IPS-15b (cell line): Measurements from ENCODE around the gene ABI3BP.

ENCODE experiments used
- H3K27me3 ChIP-seq: one replicate; pipeline ENCODE4 v1.6.1; 2013; ENCODE audit warnings: low read length; ENCODE audit not compliant: control insufficient read depth, insufficient read depth
- H3K36me3 ChIP-seq: one replicate; pipeline ENCODE4 v1.6.1; 2013; ENCODE audit warnings: low read length; ENCODE audit not compliant: control insufficient read depth, insufficient read depth
- H3K4me1 ChIP-seq: one replicate; pipeline ENCODE4 v1.6.1; 2013; ENCODE audit warnings: mild to moderate bottlenecking, low read length; ENCODE audit not compliant: control insufficient read depth, insufficient read depth
- H3K4me3 ChIP-seq: one replicate; pipeline ENCODE4 v1.5.1; 2013; ENCODE audit warnings: low read depth, low read length
- H3K9ac ChIP-seq: one replicate; pipeline ENCODE4 v1.6.1; 2013; ENCODE audit warnings: low read depth, mild to moderate bottlenecking, low read length
- H3K9me3 ChIP-seq: one replicate; pipeline ENCODE4 v1.6.1; 2013; ENCODE audit warnings: mild to moderate bottlenecking, low read length; ENCODE audit not compliant: control insufficient read depth, insufficient read depth

ABI3BP gene

DNA sequence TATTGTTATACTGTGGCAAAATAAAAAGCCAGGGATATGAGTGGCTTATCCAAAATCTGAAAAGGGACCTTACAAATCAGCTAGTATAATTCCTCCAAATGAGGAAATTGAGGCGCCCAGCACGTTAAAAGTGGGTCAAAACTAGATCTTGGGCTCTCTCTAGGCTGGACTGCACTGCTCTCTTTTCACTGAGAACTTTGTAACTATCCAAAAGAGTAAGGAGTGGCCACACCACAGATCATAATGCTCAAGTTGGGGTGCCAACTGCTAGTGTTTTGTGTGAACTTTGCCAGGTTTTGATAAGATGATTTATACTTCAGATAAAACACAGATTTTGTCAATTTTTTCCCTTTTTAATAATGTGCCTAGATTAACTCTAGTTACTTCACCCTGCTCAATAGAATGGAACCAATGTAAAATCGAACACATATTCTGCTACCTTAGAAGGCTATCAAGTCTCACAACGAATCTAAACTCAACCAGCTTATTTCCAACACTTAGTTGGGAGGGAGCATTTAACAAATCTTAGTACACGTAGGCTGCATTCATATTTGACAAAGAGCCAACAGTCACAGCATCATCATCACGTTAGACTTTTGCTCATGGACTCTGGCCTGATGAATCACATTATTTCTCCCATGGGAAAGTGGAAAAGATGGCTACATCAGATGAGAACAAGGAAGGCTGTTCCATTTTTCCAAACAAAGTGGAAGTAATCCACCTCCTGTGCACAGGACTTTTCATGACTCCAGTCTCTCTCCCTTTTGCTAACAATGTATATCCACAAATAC, 64.4 kb downstream of the ABI3BP start:
- Histone ChIP-seq H3K27me3 (no peaks in the 10 kb centered on the region), H3K9me3 (no peaks in the 10 kb centered on the region), H3K4me3 (no peak overlapping the region), H3K9ac (no peak overlapping the region), H3K4me1 (no peaks in the 10 kb centered on the region), H3K36me3 (no peaks in the 10 kb centered on the region)

DNA sequence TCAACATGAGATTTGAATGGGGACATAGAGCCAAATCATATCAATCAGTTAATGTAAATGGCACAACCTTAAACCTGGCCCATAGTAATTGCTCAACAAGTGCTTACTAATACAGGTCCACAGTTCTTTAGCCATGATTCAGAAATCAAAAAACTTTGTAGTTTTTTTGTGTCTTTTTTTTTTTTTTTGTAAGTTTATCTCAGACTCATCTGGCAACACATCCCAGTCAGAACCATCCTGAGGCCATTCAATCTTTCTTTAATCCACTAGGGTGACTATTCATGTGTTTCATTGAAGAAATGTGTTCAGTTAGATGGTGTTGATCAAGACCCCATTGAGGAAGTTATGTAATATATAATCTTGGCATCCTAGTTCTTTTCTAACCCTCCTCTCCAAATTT, 65.4 kb downstream of the ABI3BP start:
- H3K27me3 ChIP-seq: no peaks in the 10 kb centered on the region
- no peaks in the 10 kb centered on the region for H3K36me3 ChIP-seq
- H3K4me3 ChIP-seq: no peak overlapping the region
- H3K9me3 ChIP-seq: no peaks in the 10 kb centered on the region
- no peak overlapping the region for H3K9ac ChIP-seq
- no peaks in the 10 kb centered on the region for H3K4me1 ChIP-seq

DNA sequence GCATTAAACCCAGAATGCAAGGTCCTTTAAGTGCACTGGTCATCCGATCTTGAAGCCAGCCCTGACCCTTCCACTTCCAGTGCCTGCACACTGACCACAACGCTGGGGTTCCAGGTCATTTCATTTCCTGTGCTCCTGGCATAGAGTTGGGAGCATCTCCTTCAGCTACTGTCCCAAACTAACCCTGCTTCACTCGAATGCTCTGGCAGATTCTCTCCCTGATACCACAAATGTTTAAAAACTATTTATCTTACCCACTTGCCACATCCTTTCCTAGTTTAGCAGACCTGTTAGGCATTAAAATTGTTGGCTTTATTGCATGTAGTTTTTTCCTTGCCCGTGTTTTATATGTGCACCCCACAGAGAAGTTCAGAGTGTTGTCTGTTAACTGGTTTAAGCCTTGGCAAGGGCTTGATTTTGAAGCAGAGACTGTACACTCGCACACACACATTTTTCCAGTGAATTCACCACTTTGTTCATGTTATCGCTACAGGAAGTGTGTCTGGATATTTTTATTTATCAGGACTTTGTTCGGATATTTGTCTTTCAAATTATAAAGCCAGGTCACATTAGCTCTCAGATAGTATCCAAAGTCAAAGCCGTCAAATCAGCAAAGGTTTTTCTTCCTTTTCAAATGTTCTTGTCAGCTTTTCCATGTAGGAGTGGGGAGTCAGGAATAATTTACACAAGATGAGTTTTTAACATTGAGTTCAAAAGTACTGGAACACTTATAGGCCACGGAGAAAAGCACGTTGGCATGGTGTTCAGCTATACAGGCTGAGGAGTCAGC, 77.3 kb downstream of the ABI3BP start:
- Histone ChIP-seq H3K9me3 (no peaks in the 10 kb centered on the region), H3K27me3 (no peaks in the 10 kb centered on the region), H3K36me3 (no peaks in the 10 kb centered on the region), H3K4me1 (no peaks in the 10 kb centered on the region), H3K9ac (no peak overlapping the region), H3K4me3 (no peak overlapping the region)

DNA sequence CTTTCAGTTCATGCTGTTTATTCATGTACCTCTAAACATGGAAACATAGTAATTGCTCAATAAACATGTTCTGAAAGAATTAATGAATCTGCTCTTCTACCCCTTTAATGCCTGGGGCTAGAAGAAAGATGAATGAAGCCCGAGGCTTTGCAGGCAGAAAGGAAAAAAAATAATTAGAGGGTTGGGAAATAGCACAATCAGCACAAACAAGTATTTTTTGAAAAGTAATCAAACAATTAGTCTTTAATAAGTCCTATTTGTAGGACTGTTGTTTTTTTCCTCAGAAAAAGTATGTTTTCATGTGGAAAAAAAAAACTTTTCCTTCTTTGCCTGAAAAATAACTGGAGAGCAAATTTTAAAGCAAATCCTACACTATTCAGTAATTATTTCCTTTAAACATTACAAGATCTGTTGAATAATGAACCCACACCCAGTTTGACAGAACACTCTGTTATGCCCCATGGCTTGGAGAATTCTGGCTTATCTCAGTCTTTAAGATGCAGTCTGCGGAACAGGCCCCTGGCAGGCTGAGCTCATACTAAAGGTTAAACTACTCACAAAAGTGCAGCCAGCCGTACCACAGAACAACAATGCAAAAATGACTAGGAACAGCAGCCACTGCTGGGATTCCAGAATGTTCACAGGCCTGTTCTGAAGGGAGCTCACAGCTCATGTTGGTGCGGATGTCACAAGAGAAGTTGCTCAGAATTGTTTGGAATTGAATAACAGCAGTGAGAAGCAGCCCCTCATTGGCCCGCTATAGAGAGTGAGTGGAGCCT, 79.2 kb downstream of the ABI3BP start:
- no peaks in the 10 kb centered on the region for H3K4me1 ChIP-seq
- no peaks in the 10 kb centered on the region for H3K27me3 ChIP-seq
- no peaks in the 10 kb centered on the region for H3K36me3 ChIP-seq
- no peak overlapping the region for H3K9ac ChIP-seq
- no peaks in the 10 kb centered on the region for H3K9me3 ChIP-seq
- no peak overlapping the region for H3K4me3 ChIP-seq

DNA sequence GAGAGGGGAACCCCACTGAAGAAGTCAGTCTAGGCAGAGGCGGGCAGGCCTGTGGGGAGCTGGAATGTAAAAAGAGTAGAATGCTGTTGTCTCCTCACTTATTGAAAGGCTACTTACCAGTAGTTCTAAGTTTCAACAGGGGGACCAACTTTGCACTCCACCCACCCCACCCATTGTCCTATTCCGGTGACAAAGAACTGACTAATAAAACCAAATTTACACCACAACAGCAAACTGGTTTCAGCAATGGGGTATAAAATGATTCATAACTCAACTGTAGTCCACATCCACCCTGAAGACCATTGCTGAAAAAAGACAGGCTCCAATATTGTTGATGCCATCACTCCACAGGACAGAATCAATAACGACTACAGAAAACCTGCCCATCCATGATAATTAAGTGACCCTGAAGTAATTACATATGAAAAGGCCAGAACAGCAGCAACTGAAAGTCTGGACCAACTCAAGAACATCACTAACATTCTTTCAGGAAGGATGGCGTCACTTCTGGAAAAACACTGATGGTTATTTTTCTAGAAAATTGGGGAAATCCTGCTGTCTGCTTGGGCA, 80.2 kb downstream of the ABI3BP start:
- H3K9ac ChIP-seq: no peak overlapping the region

DNA sequence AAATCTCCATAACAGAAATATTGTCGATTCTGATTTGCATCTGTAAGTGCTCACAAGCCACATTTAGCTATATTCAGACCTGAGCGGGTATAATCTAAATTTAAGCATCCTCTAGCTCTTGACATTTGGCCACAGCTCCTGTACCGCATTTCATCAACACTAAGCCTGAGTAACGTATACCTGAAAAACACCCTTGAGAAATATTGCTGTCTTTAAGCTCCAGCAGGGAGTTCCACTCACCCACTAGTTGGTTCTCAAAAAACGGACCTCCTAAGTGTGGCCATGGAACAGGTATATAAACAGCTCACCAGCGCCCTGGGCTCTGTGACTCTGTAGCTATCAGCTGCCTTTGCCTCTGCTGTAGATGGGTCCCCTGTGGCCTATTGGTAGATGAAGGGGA, 80.7 kb downstream of the ABI3BP start:
- H3K36me3 ChIP-seq: no peaks in the 10 kb centered on the region
- H3K4me1 ChIP-seq: no peaks in the 10 kb centered on the region
- H3K9me3 ChIP-seq: no peaks in the 10 kb centered on the region
- no peaks in the 10 kb centered on the region for H3K27me3 ChIP-seq
- H3K9ac ChIP-seq: no peak overlapping the region
- H3K4me3 ChIP-seq: no peak overlapping the region

More for the DNA sequence above, 80.2 kb downstream of the ABI3BP start:
- Histone ChIP-seq H3K4me1 (no peaks in the 10 kb centered on the region), H3K27me3 (no peaks in the 10 kb centered on the region), H3K9me3 (no peaks in the 10 kb centered on the region), H3K4me3 (no peak overlapping the region), H3K36me3 (no peaks in the 10 kb centered on the region)

DNA sequence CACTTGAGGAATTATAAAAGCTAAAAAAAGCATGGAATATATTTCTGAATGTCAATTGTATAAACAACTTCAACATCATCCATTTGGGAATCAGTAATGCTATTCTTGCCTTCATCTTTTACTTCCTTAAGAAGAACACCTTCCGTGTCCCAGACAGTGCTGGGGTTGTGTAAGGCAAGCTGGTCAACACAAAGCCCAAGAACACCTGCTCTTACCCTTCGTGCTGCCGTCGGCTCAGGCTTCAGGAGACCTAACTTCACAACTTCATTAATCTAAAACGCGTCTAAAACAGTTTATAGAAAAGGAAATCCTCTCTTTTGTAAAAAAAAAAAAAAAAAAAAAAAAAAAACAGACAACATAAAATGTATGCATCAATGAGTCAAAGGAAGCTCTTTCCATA, 81.3 kb downstream of the ABI3BP start:
- Histone ChIP-seq H3K4me3 (no peak overlapping the region), H3K36me3 (no peaks in the 10 kb centered on the region), H3K4me1 (no peaks in the 10 kb centered on the region), H3K27me3 (no peaks in the 10 kb centered on the region), H3K9ac (no peak overlapping the region), H3K9me3 (no peaks in the 10 kb centered on the region)

DNA sequence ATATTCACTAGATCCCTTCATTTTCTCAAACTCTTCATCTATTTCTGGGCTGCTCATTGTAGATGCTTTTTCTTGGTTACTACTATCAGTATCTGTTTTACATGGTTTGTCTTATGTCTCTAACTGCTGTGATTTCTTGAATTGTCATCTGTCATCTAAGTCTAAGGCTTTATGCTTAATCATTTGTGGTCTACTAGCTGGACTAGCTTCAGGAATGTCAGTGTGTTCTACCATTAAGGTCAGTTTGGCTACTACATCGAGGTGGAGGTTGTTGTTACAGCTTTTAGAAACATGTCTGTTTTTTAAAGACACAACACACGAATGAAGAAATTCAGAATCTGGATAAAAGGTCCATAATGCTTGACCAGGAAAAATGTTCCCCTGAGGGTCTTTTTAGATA, 82.2 kb downstream of the ABI3BP start:
- Histone ChIP-seq H3K9ac (no peak overlapping the region), H3K27me3 (no peaks in the 10 kb centered on the region), H3K9me3 (no peaks in the 10 kb centered on the region), H3K4me3 (no peak overlapping the region), H3K4me1 (no peaks in the 10 kb centered on the region), H3K36me3 (no peaks in the 10 kb centered on the region)

DNA sequence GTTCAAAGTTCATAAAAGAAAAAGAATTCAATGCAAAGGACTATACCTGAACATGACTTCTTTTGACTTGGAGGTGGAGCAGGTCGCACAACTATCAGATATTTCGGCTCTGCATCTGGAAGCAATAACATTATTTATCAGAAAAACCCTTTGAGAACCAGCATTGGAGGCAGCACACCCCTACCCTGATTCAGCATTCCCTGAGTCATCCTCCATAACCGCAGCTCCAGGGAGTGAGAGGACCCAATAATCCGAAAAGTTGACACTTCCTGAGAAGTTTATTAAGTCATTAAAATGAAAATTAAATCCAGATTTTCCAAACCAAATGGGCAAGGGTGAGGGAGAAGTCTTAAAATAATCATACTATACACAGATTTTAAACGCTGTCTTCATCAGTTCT, 90.6 kb downstream of the ABI3BP start:
- H3K36me3 ChIP-seq: no peaks in the 10 kb centered on the region
- H3K4me1 ChIP-seq: no peaks in the 10 kb centered on the region
- no peaks in the 10 kb centered on the region for H3K9me3 ChIP-seq

DNA sequence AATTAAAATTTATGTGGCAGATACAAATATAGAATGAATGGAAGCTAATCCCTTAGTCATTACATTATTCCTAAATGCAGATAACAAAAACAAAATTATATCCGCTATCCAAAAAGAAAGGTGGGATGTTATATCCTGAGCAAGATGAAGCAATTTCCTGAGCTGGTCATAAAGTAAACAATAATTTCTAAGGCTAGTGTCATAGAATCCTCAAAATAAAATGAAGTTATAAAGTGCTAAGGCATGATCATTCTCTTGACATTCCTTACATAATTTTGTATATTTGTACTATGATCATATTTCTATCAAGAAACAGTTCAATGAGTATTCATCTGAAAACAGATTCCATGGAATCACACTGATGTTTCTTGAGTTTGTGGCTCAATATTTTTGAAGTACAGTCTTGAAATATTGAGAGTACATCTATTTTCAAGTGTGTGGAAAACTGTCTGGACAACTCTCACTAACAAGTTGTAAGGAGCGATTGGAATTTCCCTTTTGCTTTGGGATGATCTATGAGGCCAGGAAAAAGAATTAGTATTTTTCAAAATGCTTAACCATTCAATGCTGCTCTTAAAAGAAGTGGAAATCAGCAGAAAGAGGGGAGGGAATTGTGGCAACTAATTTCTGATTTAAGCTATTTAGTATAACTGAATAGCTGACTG, 92.4 kb downstream of the ABI3BP start:
- Histone ChIP-seq H3K4me1 (no peaks in the 10 kb centered on the region), H3K27me3 (no peaks in the 10 kb centered on the region), H3K4me3 (no peak overlapping the region), H3K36me3 (no peaks in the 10 kb centered on the region), H3K9me3 (no peaks in the 10 kb centered on the region), H3K9ac (no peak overlapping the region)

More for the DNA sequence above, 90.6 kb downstream of the ABI3BP start:
- Histone ChIP-seq H3K4me3 (no peak overlapping the region), H3K9ac (no peak overlapping the region), H3K27me3 (no peaks in the 10 kb centered on the region)

DNA sequence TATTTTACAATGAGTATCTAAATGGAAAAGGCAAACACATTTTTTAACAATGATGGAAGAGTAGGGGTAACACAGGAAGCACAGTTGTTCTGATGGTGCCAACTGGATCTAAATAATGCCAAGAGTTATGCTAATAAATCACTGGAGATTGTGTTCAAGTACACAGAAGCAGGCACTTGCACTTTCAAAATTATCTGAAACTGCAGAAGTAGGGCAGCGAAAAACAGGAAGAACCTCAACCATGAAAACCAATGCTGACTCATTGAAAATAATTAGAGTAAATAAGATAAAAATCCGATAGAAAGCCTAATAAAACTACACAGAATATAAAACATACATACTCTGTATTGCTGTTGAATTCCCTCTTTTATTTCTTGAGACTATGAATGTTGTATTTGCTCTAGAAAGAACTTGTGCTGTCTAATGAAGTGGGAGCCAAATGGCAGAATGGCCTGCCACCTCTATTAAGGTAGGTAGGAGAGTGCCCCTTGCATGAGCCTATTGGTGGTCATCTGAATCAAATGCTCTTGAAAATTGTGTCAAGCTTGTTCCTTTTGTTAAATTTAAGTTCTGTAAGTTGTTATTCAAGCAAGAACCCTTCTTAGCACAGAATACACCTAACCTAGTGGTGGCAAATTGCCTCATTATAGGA, 93.7 kb downstream of the ABI3BP start:
- Histone ChIP-seq H3K9ac (no peak overlapping the region), H3K36me3 (no peaks in the 10 kb centered on the region), H3K4me3 (no peak overlapping the region), H3K9me3 (no peaks in the 10 kb centered on the region), H3K27me3 (no peaks in the 10 kb centered on the region), H3K4me1 (no peaks in the 10 kb centered on the region)
